H1 (cell line): Measurements from ENCODE around the gene UBASH3A.

Experiments
- CTCF ChIP-seq, 3 experiments: IDR thresholded peaks; 1 replicate in 2 of 3; 2 replicates in 1 of 3; pipeline versions ENCODE4 v1.5.1 to v1.6.1; 2011; ENCODE audit warnings: low read length in 3 of 3, mild to moderate bottlenecking in 3 of 3, inconsistent platforms in 2 of 3, low read depth in 1 of 3, moderate library complexity in 1 of 3; ENCODE audit not compliant: insufficient read depth in 1 of 3; ENCODE audit errors: control extremely low read depth in 1 of 3
- EZH2 ChIP-seq: fragments of 200-600 bp; sonication (generic); IDR thresholded peaks from 2 replicates; pipeline ENCODE4 v1.7.1; 2012; ENCODE audit warnings: low read depth, mild to moderate bottlenecking, moderate library complexity, low read length, inconsistent platforms; ENCODE audit not compliant: severe bottlenecking
- HDAC2 ChIP-seq, 2 experiments: fragments of 300-600 bp in 1 of 2; sonication (generic) in 1 of 2; IDR thresholded peaks; 2 replicates each; pipeline ENCODE4 v1.6.1; 2011 to 2012; ENCODE audit warnings: low read depth in 2 of 2, low read length in 2 of 2, mild to moderate bottlenecking in 2 of 2, moderate library complexity in 2 of 2, borderline replicate concordance in 1 of 2, inconsistent platforms in 1 of 2
- JUN ChIP-seq: IDR thresholded peaks from 2 replicates; pipeline ENCODE4 v1.6.1; 2011; ENCODE audit warnings: low read depth, mild to moderate bottlenecking, improper control_type of control experiment, low read length
- POLR2A ChIP-seq, 2 experiments: IDR thresholded peaks; 1 replicate in 1 of 2; 2 replicates in 1 of 2; pipeline ENCODE4 v1.6.1; 2011; ENCODE audit warnings: low read depth in 2 of 2, low read length in 2 of 2, mild to moderate bottlenecking in 2 of 2; ENCODE audit errors: control extremely low read depth in 1 of 2
- RNF2 ChIP-seq: fragments of 200-900, 300-1000 bp; sonication (generic); IDR thresholded peaks from 2 replicates; pipeline ENCODE4 v1.7.1; 2016; ENCODE audit warnings: borderline replicate concordance, low read depth, mild to moderate bottlenecking, antibody characterized with exemption, low read length; ENCODE audit not compliant: poor library complexity, severe bottlenecking; ENCODE audit errors: missing control alignments
- SRF ChIP-seq: IDR thresholded peaks from 2 replicates; pipeline ENCODE4 v1.6.1; 2011; ENCODE audit warnings: mild to moderate bottlenecking, low read depth, low read length, moderate library complexity
- TEAD4 ChIP-seq: IDR thresholded peaks from 2 replicates; pipeline ENCODE4 v1.6.1; 2012; ENCODE audit warnings: low read depth, low read length, inconsistent platforms, mixed read lengths
- YY1 ChIP-seq: IDR thresholded peaks from 2 replicates; pipeline ENCODE4 v1.6.1; 2011; ENCODE audit warnings: low read depth, mild to moderate bottlenecking, low read length

- TF ChIP-seq CTCF (IDR thresholded peaks at IDR 0.05; ENCODE audit: control extremely low read depth in 1 of 3, insufficient read depth in 1 of 3, low read depth in 1 of 3, low read length in 3 of 3) = peak; percentile 73 to 99 (median 87)
- no peak for TF ChIP-seq EZH2
- peak; percentile 81 for TF ChIP-seq YY1
- TF ChIP-seq TEAD4 = no peak
- no peak for TF ChIP-seq JUN
- TF ChIP-seq RNF2 = no peak
- TF ChIP-seq SRF = no peak
- TF ChIP-seq HDAC2 (IDR thresholded peaks at IDR 0.05; ENCODE audit: borderline replicate concordance in 1 of 2, low read depth in 2 of 2, low read length in 2 of 2) = no peak
- TF ChIP-seq POLR2A (IDR thresholded peaks at IDR 0.05; ENCODE audit: control extremely low read depth in 1 of 2, low read depth in 2 of 2, low read length in 2 of 2) = no peak
Measured at GRCh38 chr21:42381347-42381984, 22.2 kb upstream of the UBASH3A start.
